Lower lobe of right lung (tissue), 2 donors: Measurements from ENCODE around the gene CCDC15. TPM values are rescaled to one million over a fixed set of nuclear protein-coding genes. Genes with fewer than 3 reads are reported as not detected.

ENCODE experiments used
- ATAC-seq, 2 donors: fragments of 200-7000 bp; cut with Tn5 transposase; one replicate each; pipeline ENCODE4 v1.9.1; 2020 to 2022; ENCODE audit warnings: mild to moderate bottlenecking in 2 of 2, moderate library complexity in 2 of 2
- DNase-seq: peaks from one replicate; pipeline ENCODE4 v3.0.0-alpha.2; 2020
- H3K27ac ChIP-seq: fragments of 200-600 bp; one replicate; pipeline ENCODE4 v1.8.0; 2022
- H3K27me3 ChIP-seq: fragments of 200-600 bp; one replicate; pipeline ENCODE4 v1.8.0; 2022; ENCODE audit warnings: low read depth
- H3K36me3 ChIP-seq: fragments of 200-600 bp; one replicate; pipeline ENCODE4 v1.8.0; 2022; ENCODE audit warnings: mild to moderate bottlenecking
- H3K4me1 ChIP-seq: fragments of 200-600 bp; one replicate; pipeline ENCODE4 v1.8.0; 2022
- H3K4me3 ChIP-seq: fragments of 200-600 bp; one replicate; pipeline ENCODE4 v1.8.0; 2022; ENCODE audit warnings: mild to moderate bottlenecking
- H3K9me3 ChIP-seq: fragments of 200-600 bp; one replicate; pipeline ENCODE4 v1.8.0; 2022
- intact Hi-C: fragments of 100-400 bp; cut with DNase I; formaldehyde crosslinking; loops from one replicate; pipeline ENCODE4 v1.11.0; 2022
- total RNA-seq: library from RNA; stranded (reverse); fragmentation: NEBNext Ultra II Directional; extraction: Animal tissue kit (Norgen Biotek cat#: 25700); gene quantifications from one replicate; pipeline ENCODE4 v1.2.1, GENCODE V29; 2021
- TF ChIP-seq, protein P1 (sequence below): fragments of 200-600 bp; IDR thresholded peaks from one replicate; pipeline ENCODE4 v1.8.0; 2022; ENCODE audit warnings: antibody characterized with exemption, mild to moderate bottlenecking
- donor health status: DM: no; HTN: yes; CAD: no; lungs with severe emphysema.

Gene CCDC15
- total RNA-seq, 1 donor from 2014 or later: 1.4 TPM

DNA sequence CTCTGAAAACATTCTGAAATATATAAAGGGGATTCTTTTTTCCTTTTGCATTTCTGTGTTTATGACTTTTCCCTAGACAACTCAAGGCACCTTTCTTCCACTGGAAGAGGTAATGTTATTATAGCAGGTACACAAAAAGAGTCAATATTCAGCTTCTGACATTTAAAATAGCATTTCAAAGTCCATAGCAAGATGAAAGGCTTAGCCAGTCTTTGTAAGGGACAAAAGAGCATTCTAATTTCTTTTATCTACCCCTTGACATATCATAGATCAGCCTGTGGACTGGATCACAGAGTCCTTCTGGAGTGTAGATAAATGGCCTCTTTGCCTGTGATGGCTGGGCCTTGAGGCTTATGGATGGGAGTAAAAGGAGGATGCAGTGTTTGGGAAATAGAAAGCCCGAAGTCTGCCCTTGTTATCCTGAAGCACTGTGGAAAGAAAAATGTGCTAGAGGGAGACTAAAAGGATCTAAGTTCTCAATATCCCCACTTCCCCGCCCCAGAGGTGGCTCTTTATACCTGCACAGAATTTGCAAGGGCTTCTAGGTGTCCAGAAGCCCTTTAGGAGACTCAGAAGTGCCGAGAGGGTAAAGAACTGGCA lies 16.6 kb upstream of the CCDC15 start:
- DNase-seq (no peak), ATAC-seq (no peak)
- TF ChIP-seq, protein P1, sequence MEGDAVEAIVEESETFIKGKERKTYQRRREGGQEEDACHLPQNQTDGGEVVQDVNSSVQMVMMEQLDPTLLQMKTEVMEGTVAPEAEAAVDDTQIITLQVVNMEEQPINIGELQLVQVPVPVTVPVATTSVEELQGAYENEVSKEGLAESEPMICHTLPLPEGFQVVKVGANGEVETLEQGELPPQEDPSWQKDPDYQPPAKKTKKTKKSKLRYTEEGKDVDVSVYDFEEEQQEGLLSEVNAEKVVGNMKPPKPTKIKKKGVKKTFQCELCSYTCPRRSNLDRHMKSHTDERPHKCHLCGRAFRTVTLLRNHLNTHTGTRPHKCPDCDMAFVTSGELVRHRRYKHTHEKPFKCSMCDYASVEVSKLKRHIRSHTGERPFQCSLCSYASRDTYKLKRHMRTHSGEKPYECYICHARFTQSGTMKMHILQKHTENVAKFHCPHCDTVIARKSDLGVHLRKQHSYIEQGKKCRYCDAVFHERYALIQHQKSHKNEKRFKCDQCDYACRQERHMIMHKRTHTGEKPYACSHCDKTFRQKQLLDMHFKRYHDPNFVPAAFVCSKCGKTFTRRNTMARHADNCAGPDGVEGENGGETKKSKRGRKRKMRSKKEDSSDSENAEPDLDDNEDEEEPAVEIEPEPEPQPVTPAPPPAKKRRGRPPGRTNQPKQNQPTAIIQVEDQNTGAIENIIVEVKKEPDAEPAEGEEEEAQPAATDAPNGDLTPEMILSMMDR: no peak
- no peak overlapping the region for H3K4me3 ChIP-seq
- H3K27ac ChIP-seq: no peak overlapping the region
- H3K36me3 ChIP-seq: no peaks in the 10 kb centered on the region
- no peaks in the 10 kb centered on the region for H3K9me3 ChIP-seq
- no peaks in the 10 kb centered on the region for H3K4me1 ChIP-seq
- peaks cover 5% of the 10 kb centered on the region for H3K27me3 ChIP-seq
- intact Hi-C loops: no loop called here

DNA sequence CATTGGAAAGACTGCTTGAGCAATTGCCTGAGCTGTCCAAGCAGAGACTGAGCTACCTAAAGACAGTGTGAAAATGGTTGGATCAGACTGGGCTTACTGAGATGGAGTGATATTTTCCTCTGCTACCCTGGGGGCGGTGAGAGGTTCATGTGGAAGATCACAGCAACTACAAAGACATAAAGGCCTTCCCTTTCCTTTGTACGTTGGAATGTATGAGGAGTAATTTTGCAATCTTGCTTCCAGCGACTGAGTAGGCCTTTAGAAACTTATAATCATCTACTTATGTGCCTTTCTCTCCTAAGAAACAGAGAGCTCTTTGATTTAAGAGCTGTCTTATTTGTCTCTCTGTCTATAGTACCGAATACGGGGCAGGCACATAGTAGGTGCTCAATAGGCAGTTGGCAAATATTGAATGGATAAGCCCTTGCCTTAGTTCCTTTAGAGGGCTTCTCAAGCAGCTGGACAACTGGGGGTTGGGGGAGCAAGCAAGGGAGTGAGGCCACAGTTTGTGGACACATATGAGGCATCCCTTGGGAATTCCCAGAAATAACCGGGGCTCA lies 15.7 kb upstream of the CCDC15 start:
- Histone ChIP-seq H3K27ac (no peak overlapping the region), H3K4me1 (no peaks in the 10 kb centered on the region), H3K36me3 (no peaks in the 10 kb centered on the region), H3K9me3 (no peaks in the 10 kb centered on the region), H3K4me3 (no peak overlapping the region), H3K27me3 (peaks cover 5% of the 10 kb centered on the region)
- ATAC-seq (no peak), DNase-seq (no peak)
- intact Hi-C loops: no loop called here
- TF ChIP-seq, protein P1: no peak

DNA sequence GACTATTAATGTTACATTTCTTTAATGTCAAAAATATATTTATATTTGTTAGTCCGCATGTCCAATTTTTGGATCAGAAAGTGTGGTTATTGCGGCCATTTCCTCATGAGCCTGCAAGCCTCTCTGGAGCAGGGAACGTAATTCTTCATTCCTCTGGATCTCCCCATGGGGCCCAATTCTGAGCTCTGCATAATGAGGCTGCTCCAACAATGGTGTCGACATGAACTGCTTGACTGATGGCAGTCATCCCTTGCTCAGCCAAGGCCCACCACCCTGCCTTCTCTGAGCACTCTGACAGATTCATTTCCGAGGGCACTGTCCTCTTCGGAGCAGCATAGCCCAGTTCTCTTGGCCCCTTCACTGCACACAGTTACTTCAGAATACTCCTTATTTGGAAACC lies 15.0 kb upstream of the CCDC15 start:
- H3K4me3 ChIP-seq: no peak overlapping the region
- peaks cover 5% of the 10 kb centered on the region for H3K27me3 ChIP-seq
- H3K27ac ChIP-seq: no peak overlapping the region
- no peaks in the 10 kb centered on the region for H3K4me1 ChIP-seq
- ATAC-seq (no peak), DNase-seq (no peak)
- no peaks in the 10 kb centered on the region for H3K9me3 ChIP-seq
- TF ChIP-seq, protein P1: no peak
- intact Hi-C loops: no loop called here
- H3K36me3 ChIP-seq: no peaks in the 10 kb centered on the region

DNA sequence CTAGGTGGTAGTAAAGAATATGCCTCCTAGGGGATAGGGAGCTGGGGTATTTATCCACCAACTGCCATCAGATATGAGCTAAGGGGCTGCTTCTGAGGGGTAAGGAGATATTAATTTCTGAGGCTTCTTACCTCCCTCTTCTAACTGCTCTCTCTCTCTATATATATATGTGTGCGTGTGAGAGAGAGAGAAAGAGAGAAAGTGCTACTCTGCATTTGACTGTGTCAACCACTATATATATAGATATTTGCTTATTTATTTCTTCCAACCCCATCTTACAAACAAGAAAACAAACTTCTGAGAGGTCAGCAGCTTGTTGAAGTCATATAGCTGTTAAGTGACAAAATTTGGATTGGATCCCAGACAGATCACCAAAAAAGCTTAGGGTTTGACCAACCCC lies 12.3 kb upstream of the CCDC15 start:
- H3K27me3 ChIP-seq: peaks cover 3% of the 10 kb centered on the region
- intact Hi-C loops: no loop called here
- H3K36me3 ChIP-seq: no peaks in the 10 kb centered on the region
- H3K4me1 ChIP-seq: no peaks in the 10 kb centered on the region
- no peaks in the 10 kb centered on the region for H3K9me3 ChIP-seq
- no peak for DNase-seq
- ATAC-seq: no peak
- no peak overlapping the region for H3K4me3 ChIP-seq
- no peak overlapping the region for H3K27ac ChIP-seq
- TF ChIP-seq, protein P1: no peak

DNA sequence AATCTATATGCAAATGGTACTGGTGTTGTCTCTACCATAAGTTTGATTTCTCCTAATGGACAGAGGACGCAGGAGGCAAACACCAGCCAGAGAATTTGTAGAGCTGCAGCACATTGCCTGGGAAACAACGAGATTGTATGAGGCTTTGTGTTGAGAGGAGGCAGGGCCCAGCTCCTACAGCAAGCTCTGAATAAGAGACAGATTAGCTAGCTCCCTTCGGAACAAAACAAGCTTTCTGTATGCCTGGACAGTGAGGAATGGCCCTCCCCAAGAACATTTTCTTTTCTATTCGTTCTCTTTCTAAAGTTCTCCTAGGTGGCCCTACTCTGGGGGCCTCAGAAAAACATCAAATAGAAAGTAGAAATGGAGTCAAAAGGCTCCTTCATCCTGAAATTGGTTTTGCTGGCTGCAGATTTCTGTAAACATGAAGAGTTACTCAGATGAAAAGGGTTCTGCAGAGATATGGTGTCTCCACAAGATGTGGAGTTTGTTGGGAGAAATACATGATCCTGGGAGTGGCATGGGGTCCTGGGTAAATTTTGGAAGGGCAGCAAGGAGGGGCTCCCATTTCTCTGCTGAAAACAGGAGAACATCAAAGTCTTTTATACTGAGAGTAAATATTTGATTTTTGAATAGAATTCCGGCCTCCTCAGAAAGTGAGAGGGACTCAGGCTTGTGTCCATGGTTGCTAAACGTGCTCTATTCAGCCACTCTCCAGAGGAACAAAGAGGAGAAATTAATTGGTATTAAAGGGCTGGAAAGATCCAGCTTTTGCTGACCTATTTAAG lies 11.3 kb upstream of the CCDC15 start:
- intact Hi-C loops: no loop called here
- Histone ChIP-seq H3K36me3 (no peaks in the 10 kb centered on the region), H3K4me3 (no peak overlapping the region), H3K4me1 (no peaks in the 10 kb centered on the region), H3K27ac (no peak overlapping the region), H3K27me3 (no peaks in the 10 kb centered on the region), H3K9me3 (no peaks in the 10 kb centered on the region)
- DNase-seq (no peak), ATAC-seq (no peak)
- TF ChIP-seq, protein P1: no peak
